HEK293 (cell line): ENCODE data around the gene PRPF31.
A peak's percentile ranks its signal among the peaks of the same experiment; 100 is the strongest.

Experiments
- CTCF ChIA-PET: fragments of 350-600 bp; formaldehyde crosslinking; extraction: SDS; loops from one replicate; lab custom pipeline; 2021; ENCODE audit warnings: antibody characterized with exemption; lab: Yijun Ruan, JAX
- POLR2A ChIA-PET: fragments of 300-600 bp; formaldehyde crosslinking; extraction: SDS; loops from one replicate; lab custom pipeline; 2020; ENCODE audit warnings: antibody characterized with exemption, inconsistent platforms; lab: Yijun Ruan, JAX
- H3K27ac ChIP-seq: fragments of 200-500 bp; sonication (Bioruptor generic); 2 replicates; pipeline ENCODE4 v1.5.1; 2014; ENCODE audit warnings: low read depth, low read length, control low read depth, inconsistent platforms; ENCODE audit errors: extremely low read depth
- H3K36me3 ChIP-seq, 2 experiments: fragments of 200-500 bp in 1 of 2; sonication (Bioruptor generic) in 1 of 2; 1 replicate in 1 of 2; 2 replicates in 1 of 2; pipeline ENCODE4 v1.5.1; 2014 to 2017; ENCODE audit warnings: inconsistent platforms in 2 of 2, low read length in 2 of 2; ENCODE audit not compliant: control insufficient read depth in 2 of 2, insufficient read depth in 1 of 2
- H3K4me1 ChIP-seq: fragments of 200-500 bp; sonication (Bioruptor generic); 2 replicates; pipeline ENCODE4 v1.5.1; 2014; ENCODE audit warnings: mild to moderate bottlenecking, low read length, inconsistent platforms; ENCODE audit not compliant: control insufficient read depth, insufficient read depth
- H3K4me3 ChIP-seq: 2 replicates; pipeline ENCODE4 v1.5.1; 2011; ENCODE audit warnings: low read depth, mild to moderate bottlenecking, control low read depth, low read length, moderate library complexity
- H3K9me3 ChIP-seq: fragments of 200-500 bp; sonication (Bioruptor generic); 2 replicates; pipeline ENCODE4 v1.5.1; 2014; ENCODE audit warnings: low read depth, low read length, inconsistent platforms; ENCODE audit not compliant: control insufficient read depth, insufficient read depth
- GLI4 ChIP-seq: fragments of 450-650 bp; formaldehyde crosslinking; IDR thresholded peaks from 2 replicates; pipeline ENCODE4 v1.5.1; 2016; ENCODE audit warnings: missing biosample characterization, missing genetic modification characterization
- OVOL3 ChIP-seq: fragments of 450-650 bp; formaldehyde crosslinking; IDR thresholded peaks from 2 replicates; pipeline ENCODE4 v1.5.1; 2016; ENCODE audit warnings: missing biosample characterization, missing genetic modification characterization
- REST ChIP-seq: fragments of 450-650 bp; formaldehyde crosslinking; IDR thresholded peaks from 2 replicates; pipeline ENCODE4 v1.5.1; 2016; ENCODE audit warnings: missing biosample characterization, missing genetic modification characterization
- SETDB1 ChIP-seq: IDR thresholded peaks from one replicate; pipeline ENCODE4 v1.6.1; 2017; ENCODE audit warnings: mild to moderate bottlenecking, low read length, moderate library complexity, mixed read lengths; ENCODE audit not compliant: insufficient read length
- ZBTB10 ChIP-seq: fragments of 450-650 bp; formaldehyde crosslinking; IDR thresholded peaks from 2 replicates; pipeline ENCODE4 v1.5.1; 2016; ENCODE audit warnings: missing biosample characterization, missing genetic modification characterization
- ZNF16 ChIP-seq: fragments of 450-650 bp; formaldehyde crosslinking; IDR thresholded peaks from 2 replicates; pipeline ENCODE4 v1.5.1; 2016; ENCODE audit warnings: low read depth, missing biosample characterization, missing genetic modification characterization
- ZNF202 ChIP-seq: fragments of 450-650 bp; formaldehyde crosslinking; IDR thresholded peaks from 2 replicates; pipeline ENCODE4 v1.5.1; 2016; ENCODE audit warnings: missing biosample characterization, missing genetic modification characterization, borderline replicate concordance
- ZNF324 ChIP-seq: fragments of 450-650 bp; formaldehyde crosslinking; IDR thresholded peaks from 2 replicates; pipeline ENCODE4 v1.5.1; 2016; ENCODE audit warnings: missing biosample characterization, missing genetic modification characterization
- ZNF366 ChIP-seq: fragments of 450-650 bp; formaldehyde crosslinking; conservative IDR thresholded peaks from 2 replicates; pipeline ENCODE4 v1.5.1; 2016; ENCODE audit warnings: missing biosample characterization, missing genetic modification characterization
- ZNF423 ChIP-seq: fragments of 450-650 bp; formaldehyde crosslinking; IDR thresholded peaks from 2 replicates; pipeline ENCODE4 v1.5.1; 2016; ENCODE audit warnings: missing biosample characterization, missing genetic modification characterization
- ZNF514 ChIP-seq: fragments of 450-650 bp; formaldehyde crosslinking; IDR thresholded peaks from 2 replicates; pipeline ENCODE4 v1.5.1; 2016; ENCODE audit warnings: missing biosample characterization, missing genetic modification characterization
- ZNF660 ChIP-seq: fragments of 450-650 bp; IDR thresholded peaks from 2 replicates; pipeline ENCODE4 v1.5.1; 2018; ENCODE audit warnings: missing biosample characterization, mild to moderate bottlenecking, missing genetic modification characterization
- ZNF747 ChIP-seq: fragments of 450-650 bp; formaldehyde crosslinking; IDR thresholded peaks from 2 replicates; pipeline ENCODE4 v1.5.1; 2016; ENCODE audit warnings: missing biosample characterization, missing genetic modification characterization
- ZNF785 ChIP-seq: fragments of 450-650 bp; formaldehyde crosslinking; IDR thresholded peaks from 2 replicates; pipeline ENCODE4 v1.5.1; 2016; ENCODE audit warnings: missing biosample characterization, missing genetic modification characterization
- TF ChIP-seq, protein P1 (sequence below): fragments of 450-650 bp; formaldehyde crosslinking; IDR thresholded peaks from 2 replicates; pipeline ENCODE4 v1.5.1; 2016; ENCODE audit warnings: missing biosample characterization, missing genetic modification characterization
- TF ChIP-seq, protein P2 (sequence below): fragments of 450-650 bp; formaldehyde crosslinking; IDR thresholded peaks from 2 replicates; pipeline ENCODE4 v1.5.1; 2016; ENCODE audit warnings: missing biosample characterization, missing genetic modification characterization, low read depth

The PRPF31 gene

GRCh38 chr19:54105796-54106195, 9.8 kb upstream of the PRPF31 start:
- no peak overlapping the region for H3K4me3 ChIP-seq
- POLR2A ChIA-PET, result interaction anchor here (2.1 kb wide), 1 partner anchor 10 kb away, joined by 12 read pairs; the partner anchor contains the start of genes PRPF31 and TFPT
- no peak for TF ChIP-seq OVOL3 (tag by site-specific recombination)
- TF ChIP-seq ZNF785 (tag by site-specific recombination), result no peak
- TF ChIP-seq, protein P1, sequence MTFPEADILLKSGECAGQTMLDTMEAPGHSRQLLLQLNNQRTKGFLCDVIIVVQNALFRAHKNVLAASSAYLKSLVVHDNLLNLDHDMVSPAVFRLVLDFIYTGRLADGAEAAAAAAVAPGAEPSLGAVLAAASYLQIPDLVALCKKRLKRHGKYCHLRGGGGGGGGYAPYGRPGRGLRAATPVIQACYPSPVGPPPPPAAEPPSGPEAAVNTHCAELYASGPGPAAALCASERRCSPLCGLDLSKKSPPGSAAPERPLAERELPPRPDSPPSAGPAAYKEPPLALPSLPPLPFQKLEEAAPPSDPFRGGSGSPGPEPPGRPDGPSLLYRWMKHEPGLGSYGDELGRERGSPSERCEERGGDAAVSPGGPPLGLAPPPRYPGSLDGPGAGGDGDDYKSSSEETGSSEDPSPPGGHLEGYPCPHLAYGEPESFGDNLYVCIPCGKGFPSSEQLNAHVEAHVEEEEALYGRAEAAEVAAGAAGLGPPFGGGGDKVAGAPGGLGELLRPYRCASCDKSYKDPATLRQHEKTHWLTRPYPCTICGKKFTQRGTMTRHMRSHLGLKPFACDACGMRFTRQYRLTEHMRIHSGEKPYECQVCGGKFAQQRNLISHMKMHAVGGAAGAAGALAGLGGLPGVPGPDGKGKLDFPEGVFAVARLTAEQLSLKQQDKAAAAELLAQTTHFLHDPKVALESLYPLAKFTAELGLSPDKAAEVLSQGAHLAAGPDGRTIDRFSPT (tag by site-specific recombination), result no peak
- TF ChIP-seq SETDB1, result no peak
- no peak for TF ChIP-seq GLI4 (tag by site-specific recombination)
- TF ChIP-seq ZBTB10 (tag by site-specific recombination), result no peak
- TF ChIP-seq, protein P2, sequence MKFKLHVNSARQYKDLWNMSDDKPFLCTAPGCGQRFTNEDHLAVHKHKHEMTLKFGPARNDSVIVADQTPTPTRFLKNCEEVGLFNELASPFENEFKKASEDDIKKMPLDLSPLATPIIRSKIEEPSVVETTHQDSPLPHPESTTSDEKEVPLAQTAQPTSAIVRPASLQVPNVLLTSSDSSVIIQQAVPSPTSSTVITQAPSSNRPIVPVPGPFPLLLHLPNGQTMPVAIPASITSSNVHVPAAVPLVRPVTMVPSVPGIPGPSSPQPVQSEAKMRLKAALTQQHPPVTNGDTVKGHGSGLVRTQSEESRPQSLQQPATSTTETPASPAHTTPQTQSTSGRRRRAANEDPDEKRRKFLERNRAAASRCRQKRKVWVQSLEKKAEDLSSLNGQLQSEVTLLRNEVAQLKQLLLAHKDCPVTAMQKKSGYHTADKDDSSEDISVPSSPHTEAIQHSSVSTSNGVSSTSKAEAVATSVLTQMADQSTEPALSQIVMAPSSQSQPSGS, result no peak
- TF ChIP-seq ZNF16 (tag by site-specific recombination), result no peak
- no peak for TF ChIP-seq ZNF660 (tag by site-specific recombination)
- no peak for TF ChIP-seq ZNF324 (tag by site-specific recombination)
- TF ChIP-seq ZNF423 (tag by site-specific recombination), result no peak
- no peak for TF ChIP-seq ZNF202 (tag by site-specific recombination)
- no peak for TF ChIP-seq ZNF366 (tag by site-specific recombination)
- TF ChIP-seq REST (tag by site-specific recombination), result no peak
- no peak for TF ChIP-seq ZNF747 (tag by site-specific recombination)
- no peak for TF ChIP-seq ZNF514 (tag by site-specific recombination)
- peaks cover 2% of the 10 kb centered on the region; the same call in 1 of the 2 replicates for H3K4me1 ChIP-seq
- no peaks in the 10 kb centered on the region for H3K9me3 ChIP-seq
- peaks cover 55 to 62% of the 10 kb centered on the region in 2 experiments for H3K36me3 ChIP-seq
- CTCF ChIA-PET, result no interaction called here
- H3K27ac ChIP-seq, result 0 out of 2 replicates have a peak overlapping the region, but pooled peaks have one; percentile 9
